GM12878 (cell line): ENCODE measurements around the gene CDC37L1. TPM values are rescaled to one million over a fixed set of nuclear protein-coding genes. Genes with fewer than 3 reads are reported as not detected.

Source experiments
- BHLHE40 ChIP-seq, 2 experiments: fragments of 450-650 bp in 1 of 2; IDR thresholded peaks; 2 replicates each; pipeline ENCODE4 v1.6.1; 2011 to 2017; ENCODE audit warnings: low read depth in 2 of 2, borderline replicate concordance in 1 of 2, improper control_type of control experiment in 1 of 2, low read length in 1 of 2, mild to moderate bottlenecking in 1 of 2
- GABPA ChIP-seq: IDR thresholded peaks from 2 replicates; pipeline ENCODE4 v1.6.1; 2014; ENCODE audit warnings: antibody characterized with exemption, low read depth, mild to moderate bottlenecking, inconsistent platforms
- MEF2B ChIP-seq: fragments of 450-650 bp; IDR thresholded peaks from 2 replicates; pipeline ENCODE4 v1.6.1; 2018; ENCODE audit warnings: mild to moderate bottlenecking, moderate library complexity; ENCODE audit not compliant: partially characterized antibody, poor library complexity, severe bottlenecking
- MXI1 ChIP-seq: fragments of 150-350 bp; IDR thresholded peaks from 2 replicates; pipeline ENCODE4 v1.6.1; 2011; ENCODE audit warnings: low read depth, mild to moderate bottlenecking, inconsistent platforms, low read length, improper control_type of control experiment
- PAX8 ChIP-seq: fragments of 450-650 bp; IDR thresholded peaks from 2 replicates; pipeline ENCODE4 v1.6.1; 2017; ENCODE audit warnings: mild to moderate bottlenecking, moderate library complexity
- RB1 ChIP-seq: fragments of 450-650 bp; formaldehyde crosslinking; IDR thresholded peaks from 2 replicates; pipeline ENCODE4 v1.6.1; 2017; ENCODE audit warnings: mild to moderate bottlenecking, borderline replicate concordance
- SIX5 ChIP-seq: IDR thresholded peaks from 2 replicates; pipeline ENCODE4 v1.6.1; 2011; ENCODE audit warnings: mild to moderate bottlenecking, low read depth, low read length, moderate library complexity; ENCODE audit not compliant: severe bottlenecking
- SP1 ChIP-seq: IDR thresholded peaks from one replicate; pipeline ENCODE4 v1.6.1; 2011; ENCODE audit warnings: low read depth, low read length
- TARDBP ChIP-seq: IDR thresholded peaks from 2 replicates; pipeline ENCODE4 v1.6.1; 2016; ENCODE audit warnings: borderline replicate concordance
- WRNIP1 ChIP-seq: IDR thresholded peaks from 2 replicates; pipeline ENCODE4 v1.6.1; 2011; ENCODE audit warnings: low read depth, low read length, improper control_type of control experiment, borderline replicate concordance
- ZNF687 ChIP-seq: fragments of 450-650 bp; IDR thresholded peaks from 2 replicates; pipeline ENCODE4 v1.6.1; 2017; ENCODE audit warnings: mild to moderate bottlenecking, moderate library complexity
- polyA plus RNA-seq, 11 experiments: library from polyadenylated mRNA; depleted of rRNA in 4 of 11; unstranded in 6 of 11; stranded (reverse) in 5 of 11; fragments of >200 nt; fragmentation: Nextera tagmentation in 4 of 11; fragmentation: Illumina TruSeq in 1 of 11; extraction: Ambion mirVana in 4 of 11; extraction: Trizol in 1 of 11; gene quantifications; 1 replicate in 1 of 11; 2 replicates in 10 of 11; pipeline versions ENCODE4 v1.2.1 to v1.2.3, GENCODE V29; 2011 to 2016; ENCODE audit warnings: inconsistent platforms in 2 of 11, missing spikeins in 2 of 11, low read depth in 1 of 11
- total RNA-seq, 4 experiments: library from RNA; depleted of rRNA in 3 of 4; stranded (reverse); fragments of >200 nt in 3 of 4; fragmentation: Illumina TruSeq in 1 of 4; extraction: Trizol in 1 of 4; gene quantifications; 2 replicates each; pipeline versions ENCODE4 v1.2.1 to v1.2.3, GENCODE V29; 2013 to 2021
- TF ChIP-seq, protein P1 (sequence below): fragments of 450-650 bp; IDR thresholded peaks from 2 replicates; pipeline ENCODE4 v1.6.1; 2018; ENCODE audit warnings: borderline replicate concordance, mild to moderate bottlenecking; ENCODE audit not compliant: partially characterized antibody
- TF ChIP-seq, protein P2 (sequence below): fragments of 450-650 bp; IDR thresholded peaks from 2 replicates; pipeline ENCODE4 v1.6.1; 2016; ENCODE audit warnings: mild to moderate bottlenecking
- TF ChIP-seq, protein P3 (sequence below): fragments of 450-650 bp; IDR thresholded peaks from 2 replicates; pipeline ENCODE4 v1.6.1; 2017; ENCODE audit warnings: mild to moderate bottlenecking, moderate library complexity

CDC37L1 gene
- total and polyA plus RNA-seq, 10 of the 15 experiments (the other 5 are each of a cell fraction or from before 2014, with no cell fraction given) = 2.2 to 16.6 (median 8.2) TPM

GRCh38 chr9:4679268-4680172 lies at the start of gene CDC37L1 (continued):
- TF ChIP-seq ZNF687 = peak; percentile 87
- TF ChIP-seq, protein P1, sequence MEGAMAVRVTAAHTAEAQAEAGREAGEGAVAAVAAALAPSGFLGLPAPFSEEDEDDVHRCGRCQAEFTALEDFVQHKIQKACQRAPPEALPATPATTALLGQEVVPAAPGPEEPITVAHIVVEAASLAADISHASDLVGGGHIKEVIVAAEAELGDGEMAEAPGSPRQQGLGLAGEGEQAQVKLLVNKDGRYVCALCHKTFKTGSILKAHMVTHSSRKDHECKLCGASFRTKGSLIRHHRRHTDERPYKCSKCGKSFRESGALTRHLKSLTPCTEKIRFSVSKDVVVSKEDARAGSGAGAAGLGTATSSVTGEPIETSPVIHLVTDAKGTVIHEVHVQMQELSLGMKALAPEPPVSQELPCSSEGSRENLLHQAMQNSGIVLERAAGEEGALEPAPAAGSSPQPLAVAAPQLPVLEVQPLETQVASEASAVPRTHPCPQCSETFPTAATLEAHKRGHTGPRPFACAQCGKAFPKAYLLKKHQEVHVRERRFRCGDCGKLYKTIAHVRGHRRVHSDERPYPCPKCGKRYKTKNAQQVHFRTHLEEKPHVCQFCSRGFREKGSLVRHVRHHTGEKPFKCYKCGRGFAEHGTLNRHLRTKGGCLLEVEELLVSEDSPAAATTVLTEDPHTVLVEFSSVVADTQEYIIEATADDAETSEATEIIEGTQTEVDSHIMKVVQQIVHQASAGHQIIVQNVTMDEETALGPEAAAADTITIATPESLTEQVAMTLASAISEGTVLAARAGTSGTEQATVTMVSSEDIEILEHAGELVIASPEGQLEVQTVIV = no peak
- TF ChIP-seq MEF2B = no peak
- peak; percentile 61 for TF ChIP-seq SP1
- TF ChIP-seq PAX8 = no peak
- TF ChIP-seq, protein P2, sequence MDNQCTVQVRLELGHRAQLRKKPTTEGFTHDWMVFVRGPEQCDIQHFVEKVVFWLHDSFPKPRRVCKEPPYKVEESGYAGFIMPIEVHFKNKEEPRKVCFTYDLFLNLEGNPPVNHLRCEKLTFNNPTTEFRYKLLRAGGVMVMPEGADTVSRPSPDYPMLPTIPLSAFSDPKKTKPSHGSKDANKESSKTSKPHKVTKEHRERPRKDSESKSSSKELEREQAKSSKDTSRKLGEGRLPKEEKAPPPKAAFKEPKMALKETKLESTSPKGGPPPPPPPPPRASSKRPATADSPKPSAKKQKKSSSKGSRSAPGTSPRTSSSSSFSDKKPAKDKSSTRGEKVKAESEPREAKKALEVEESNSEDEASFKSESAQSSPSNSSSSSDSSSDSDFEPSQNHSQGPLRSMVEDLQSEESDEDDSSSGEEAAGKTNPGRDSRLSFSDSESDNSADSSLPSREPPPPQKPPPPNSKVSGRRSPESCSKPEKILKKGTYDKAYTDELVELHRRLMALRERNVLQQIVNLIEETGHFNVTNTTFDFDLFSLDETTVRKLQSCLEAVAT = 0 out of 2 replicates have a peak, but pooled peaks have one; percentile 6
- TF ChIP-seq TARDBP = no peak; the same call in 1 of the 2 replicates
- no peak for TF ChIP-seq WRNIP1
- TF ChIP-seq GABPA = peak; percentile 87
- TF ChIP-seq, protein P3, sequence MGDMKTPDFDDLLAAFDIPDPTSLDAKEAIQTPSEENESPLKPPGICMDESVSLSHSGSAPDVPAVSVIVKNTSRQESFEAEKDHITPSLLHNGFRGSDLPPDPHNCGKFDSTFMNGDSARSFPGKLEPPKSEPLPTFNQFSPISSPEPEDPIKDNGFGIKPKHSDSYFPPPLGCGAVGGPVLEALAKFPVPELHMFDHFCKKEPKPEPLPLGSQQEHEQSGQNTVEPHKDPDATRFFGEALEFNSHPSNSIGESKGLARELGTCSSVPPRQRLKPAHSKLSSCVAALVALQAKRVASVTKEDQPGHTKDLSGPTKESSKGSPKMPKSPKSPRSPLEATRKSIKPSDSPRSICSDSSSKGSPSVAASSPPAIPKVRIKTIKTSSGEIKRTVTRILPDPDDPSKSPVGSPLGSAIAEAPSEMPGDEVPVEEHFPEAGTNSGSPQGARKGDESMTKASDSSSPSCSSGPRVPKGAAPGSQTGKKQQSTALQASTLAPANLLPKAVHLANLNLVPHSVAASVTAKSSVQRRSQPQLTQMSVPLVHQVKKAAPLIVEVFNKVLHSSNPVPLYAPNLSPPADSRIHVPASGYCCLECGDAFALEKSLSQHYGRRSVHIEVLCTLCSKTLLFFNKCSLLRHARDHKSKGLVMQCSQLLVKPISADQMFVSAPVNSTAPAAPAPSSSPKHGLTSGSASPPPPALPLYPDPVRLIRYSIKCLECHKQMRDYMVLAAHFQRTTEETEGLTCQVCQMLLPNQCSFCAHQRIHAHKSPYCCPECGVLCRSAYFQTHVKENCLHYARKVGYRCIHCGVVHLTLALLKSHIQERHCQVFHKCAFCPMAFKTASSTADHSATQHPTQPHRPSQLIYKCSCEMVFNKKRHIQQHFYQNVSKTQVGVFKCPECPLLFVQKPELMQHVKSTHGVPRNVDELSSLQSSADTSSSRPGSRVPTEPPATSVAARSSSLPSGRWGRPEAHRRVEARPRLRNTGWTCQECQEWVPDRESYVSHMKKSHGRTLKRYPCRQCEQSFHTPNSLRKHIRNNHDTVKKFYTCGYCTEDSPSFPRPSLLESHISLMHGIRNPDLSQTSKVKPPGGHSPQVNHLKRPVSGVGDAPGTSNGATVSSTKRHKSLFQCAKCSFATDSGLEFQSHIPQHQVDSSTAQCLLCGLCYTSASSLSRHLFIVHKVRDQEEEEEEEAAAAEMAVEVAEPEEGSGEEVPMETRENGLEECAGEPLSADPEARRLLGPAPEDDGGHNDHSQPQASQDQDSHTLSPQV = no peak
- peak; percentile 23; the same call in 1 of the 2 replicates for TF ChIP-seq RB1
- TF ChIP-seq SIX5 = peak; percentile 15
- TF ChIP-seq MXI1 = peak; percentile 66
- TF ChIP-seq BHLHE40 (IDR thresholded peaks at IDR 0.05; ENCODE audit: borderline replicate concordance in 1 of 2, low read depth in 2 of 2, low read length in 1 of 2) = peak; percentile 54 to 65; a peak in 3 of 4 replicates
